ENCODE measurements around the gene ENKUR. TPM values are rescaled to one million over a fixed set of nuclear protein-coding genes. Genes with fewer than 3 reads are reported as not detected.

Gene ENKUR
- total and polyA plus RNA-seq, 8 donors, result 0.35 to 4.9 (median 1.0) TPM; not detected in 4

- no peaks in the 10 kb centered on the region for H3K9me3 ChIP-seq
- WGBS, 5 donors, result 52 to 74% (median 68%) methylated on average over 2 of the region's 2 CpGs
- intact Hi-C loops (cut with DNase I; ENCODE audit: low total_unique reads), result no loop called here
- no peak overlapping the region for H3K4me3 ChIP-seq
- no peak overlapping the region for H3K27ac ChIP-seq
- DNase-seq, result no peak
- no peaks in the 10 kb centered on the region for H3K36me3 ChIP-seq
- TF ChIP-seq, protein P1, sequence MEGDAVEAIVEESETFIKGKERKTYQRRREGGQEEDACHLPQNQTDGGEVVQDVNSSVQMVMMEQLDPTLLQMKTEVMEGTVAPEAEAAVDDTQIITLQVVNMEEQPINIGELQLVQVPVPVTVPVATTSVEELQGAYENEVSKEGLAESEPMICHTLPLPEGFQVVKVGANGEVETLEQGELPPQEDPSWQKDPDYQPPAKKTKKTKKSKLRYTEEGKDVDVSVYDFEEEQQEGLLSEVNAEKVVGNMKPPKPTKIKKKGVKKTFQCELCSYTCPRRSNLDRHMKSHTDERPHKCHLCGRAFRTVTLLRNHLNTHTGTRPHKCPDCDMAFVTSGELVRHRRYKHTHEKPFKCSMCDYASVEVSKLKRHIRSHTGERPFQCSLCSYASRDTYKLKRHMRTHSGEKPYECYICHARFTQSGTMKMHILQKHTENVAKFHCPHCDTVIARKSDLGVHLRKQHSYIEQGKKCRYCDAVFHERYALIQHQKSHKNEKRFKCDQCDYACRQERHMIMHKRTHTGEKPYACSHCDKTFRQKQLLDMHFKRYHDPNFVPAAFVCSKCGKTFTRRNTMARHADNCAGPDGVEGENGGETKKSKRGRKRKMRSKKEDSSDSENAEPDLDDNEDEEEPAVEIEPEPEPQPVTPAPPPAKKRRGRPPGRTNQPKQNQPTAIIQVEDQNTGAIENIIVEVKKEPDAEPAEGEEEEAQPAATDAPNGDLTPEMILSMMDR (IDR thresholded peaks at IDR 0.05), result no peak
- TF ChIP-seq POLR2AphosphoS5 (IDR thresholded peaks at IDR 0.05) (no peak), EP300 (IDR thresholded peaks at IDR 0.05) (no peak), POLR2A (IDR thresholded peaks at IDR 0.05) (no peak)
- H3K27me3 ChIP-seq, result no peaks in the 10 kb centered on the region
- peaks cover 0 to 6% (median 0%) of the 10 kb centered on the region in 4 donors for H3K4me1 ChIP-seq
Measured at GRCh38 chr10:25038325-25038724, 22.4 kb upstream of the ENKUR start.

GRCh38 chr10:25036381-25036780 is 20.4 kb upstream of the ENKUR start:
- no peaks in the 10 kb centered on the region for H3K36me3 ChIP-seq
- H3K4me3 ChIP-seq, result no peak overlapping the region
- peaks cover 0 to 6% (median 0%) of the 10 kb centered on the region in 4 donors for H3K4me1 ChIP-seq
- H3K27me3 ChIP-seq, result no peaks in the 10 kb centered on the region
- intact Hi-C loops (cut with DNase I; ENCODE audit: low total_unique reads), result no loop called here
- WGBS, 5 donors, result 44 to 65% (median 51%) methylated on average over 3 of the region's 3 CpGs
- H3K9me3 ChIP-seq, result no peaks in the 10 kb centered on the region
- no peak for DNase-seq
- no peak for TF ChIP-seq POLR2A (IDR thresholded peaks at IDR 0.05)
- TF ChIP-seq, protein P1 (IDR thresholded peaks at IDR 0.05), result no peak
- no peak for TF ChIP-seq EP300 (IDR thresholded peaks at IDR 0.05)
- TF ChIP-seq POLR2AphosphoS5 (IDR thresholded peaks at IDR 0.05), result no peak
- no peak overlapping the region for H3K27ac ChIP-seq

DNA sequence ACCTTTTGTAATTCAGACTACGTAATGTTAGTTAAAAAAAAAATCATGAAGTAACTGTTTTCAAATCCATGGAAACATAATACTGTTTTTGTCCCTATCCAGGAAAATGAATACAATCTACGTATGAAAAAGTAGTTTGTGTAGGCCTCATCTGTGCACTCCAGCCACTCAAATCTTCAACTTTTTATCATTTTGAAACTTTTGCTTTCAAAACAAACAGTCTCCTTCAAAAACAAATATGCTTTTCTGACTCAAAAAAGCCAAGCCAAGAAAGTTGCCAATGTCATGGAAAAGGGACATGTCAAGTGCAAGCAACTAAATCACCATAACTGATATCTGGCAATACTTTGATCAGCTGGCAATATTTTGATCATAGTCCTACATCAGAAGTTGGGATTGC is 13.6 kb upstream of the ENKUR start:
- intact Hi-C loops (cut with DNase I; ENCODE audit: low total_unique reads), result loop anchor here (10.0 kb wide), 1 partner anchor 45 kb away; no protein-coding TSS in a partner anchor
- Histone ChIP-seq H3K4me3 (no peak overlapping the region), H3K36me3 (no peaks in the 10 kb centered on the region), H3K9me3 (no peaks in the 10 kb centered on the region), H3K4me1 (peaks cover 0 to 4% (median 0%) of the 10 kb centered on the region in 4 donors), H3K27me3 (no peaks in the 10 kb centered on the region), H3K27ac (no peak overlapping the region)
- TF ChIP-seq POLR2A (IDR thresholded peaks at IDR 0.05) (no peak), EP300 (IDR thresholded peaks at IDR 0.05) (no peak)
- TF ChIP-seq, protein P1 (IDR thresholded peaks at IDR 0.05), result no peak
- DNase-seq, result no peak
- WGBS, 5 donors, result 82 to 88% (median 87%) methylated on average over 2 of the region's 2 CpGs

GRCh38 chr10:25028711-25029110 is 12.8 kb upstream of the ENKUR start:
- 92 to 100% (median 96%) methylated on average over 1 of the region's 1 CpG for WGBS, 5 donors
- Histone ChIP-seq H3K27ac (no peak overlapping the region), H3K27me3 (no peaks in the 10 kb centered on the region), H3K4me3 (no peak overlapping the region), H3K4me1 (peaks cover 0 to 4% (median 0%) of the 10 kb centered on the region in 4 donors), H3K36me3 (no peaks in the 10 kb centered on the region), H3K9me3 (no peaks in the 10 kb centered on the region)
- DNase-seq, result no peak
- intact Hi-C loops (cut with DNase I; ENCODE audit: low total_unique reads), result loop anchor here (10.0 kb wide), 1 partner anchor 46 kb away; no protein-coding TSS in a partner anchor
- TF ChIP-seq, protein P1 (IDR thresholded peaks at IDR 0.05), result no peak
- TF ChIP-seq POLR2AphosphoS5 (IDR thresholded peaks at IDR 0.05) (no peak), EP300 (IDR thresholded peaks at IDR 0.05) (no peak), POLR2A (IDR thresholded peaks at IDR 0.05) (no peak)

All from stomach (tissue), 9 donors.